Smooth muscle cell of the brain vasculature (primary cell): Measurements from ENCODE around the gene POLR2J2.
"Not testable (repeated sequence)": the region's sequence is repeated elsewhere in the genome, so short reads cannot be mapped to it uniquely, and the experiment has no call there.

Experiments used
- DNase-seq: peaks from one replicate; pipeline ENCODE4 v3.0.0-alpha.2; 2012; ENCODE audit warnings: low read depth, low spot score

Gene POLR2J2

DNA sequence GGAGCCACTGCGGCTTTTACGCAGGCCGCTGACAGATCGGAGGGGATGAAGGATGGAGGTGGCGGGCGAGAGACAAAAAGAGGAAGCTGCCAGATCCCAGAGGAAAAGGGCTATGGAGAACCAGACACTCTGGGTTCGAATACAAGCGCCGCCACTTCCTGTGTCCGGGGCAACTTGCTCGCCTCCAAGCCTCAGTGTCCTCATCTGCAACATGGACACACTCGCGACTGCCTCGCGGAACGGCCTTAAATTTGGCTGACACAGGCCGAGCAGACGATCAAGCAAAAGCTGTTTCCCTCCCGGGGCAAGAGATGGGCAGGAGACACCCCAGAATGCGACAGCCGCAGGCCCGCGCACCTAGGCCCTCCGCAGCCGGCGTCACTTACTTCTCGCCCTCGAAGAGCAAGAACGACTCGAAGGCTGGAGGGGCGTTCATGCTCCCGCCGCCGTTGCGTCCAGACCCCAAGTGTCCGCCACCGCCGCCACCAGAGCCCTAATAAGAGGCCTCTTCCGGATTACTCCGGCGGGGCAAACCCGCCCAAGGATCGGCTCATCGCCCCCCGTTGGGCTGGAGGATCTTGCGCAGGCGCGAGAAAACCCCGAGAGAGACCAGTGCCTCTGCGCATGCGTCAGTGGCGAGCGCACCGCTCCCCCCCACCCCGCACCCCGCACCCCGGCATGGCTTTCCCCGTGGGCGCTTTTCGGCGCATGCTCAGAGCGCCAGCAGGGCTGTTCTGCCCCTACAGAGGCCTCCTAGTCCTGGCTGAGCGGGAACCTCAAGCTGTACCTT lies at the start of gene POLR2J2:
Gene POLR2J2 (minus strand): TSS at position 498 of the 790 bp plus-strand sequence. CDS start 62 bp downstream, at position 436.
- DNase-seq = not testable (repeated sequence)

DNA sequence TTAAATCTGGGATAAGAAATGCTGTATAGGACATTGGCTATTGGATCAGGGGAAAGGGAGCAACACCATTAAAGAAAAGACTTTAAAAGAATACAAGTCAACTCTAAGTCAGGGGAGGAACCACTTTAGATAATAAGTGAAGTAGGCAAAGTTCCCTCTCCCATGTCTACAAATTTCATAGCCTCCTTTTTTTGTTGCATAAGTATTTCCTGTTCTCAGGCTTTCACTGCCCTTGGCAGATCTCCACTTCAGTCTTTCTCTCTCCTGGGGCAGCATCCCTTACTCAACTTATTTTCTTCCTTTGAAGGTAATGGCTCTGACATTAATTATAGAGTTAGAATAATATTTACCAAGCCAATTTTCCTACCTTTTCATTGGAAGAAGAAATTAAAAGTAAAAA lies 47.0 kb upstream of the POLR2J2 start:
- not testable (repeated sequence) for DNase-seq

DNA sequence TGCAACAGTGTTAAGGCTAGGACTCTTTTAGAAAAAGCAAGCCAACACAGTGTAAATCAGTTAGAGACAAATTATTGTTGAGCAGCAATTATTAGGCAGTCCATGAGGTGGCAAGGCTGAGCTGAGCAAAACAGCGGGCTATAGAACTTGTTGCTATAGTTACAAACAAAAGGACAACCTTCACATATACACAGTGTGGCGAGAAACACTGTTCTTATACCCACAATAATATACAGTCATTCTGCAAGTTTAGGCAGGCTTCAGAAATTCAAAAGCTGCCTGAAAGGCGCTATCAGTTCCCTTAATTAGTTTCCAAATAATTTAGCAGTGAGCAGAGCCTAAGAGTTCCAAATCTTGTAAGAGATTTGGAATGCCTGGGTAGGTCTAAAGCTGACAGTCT lies 44.3 kb upstream of the POLR2J2 start:
- not testable (repeated sequence) for DNase-seq

DNA sequence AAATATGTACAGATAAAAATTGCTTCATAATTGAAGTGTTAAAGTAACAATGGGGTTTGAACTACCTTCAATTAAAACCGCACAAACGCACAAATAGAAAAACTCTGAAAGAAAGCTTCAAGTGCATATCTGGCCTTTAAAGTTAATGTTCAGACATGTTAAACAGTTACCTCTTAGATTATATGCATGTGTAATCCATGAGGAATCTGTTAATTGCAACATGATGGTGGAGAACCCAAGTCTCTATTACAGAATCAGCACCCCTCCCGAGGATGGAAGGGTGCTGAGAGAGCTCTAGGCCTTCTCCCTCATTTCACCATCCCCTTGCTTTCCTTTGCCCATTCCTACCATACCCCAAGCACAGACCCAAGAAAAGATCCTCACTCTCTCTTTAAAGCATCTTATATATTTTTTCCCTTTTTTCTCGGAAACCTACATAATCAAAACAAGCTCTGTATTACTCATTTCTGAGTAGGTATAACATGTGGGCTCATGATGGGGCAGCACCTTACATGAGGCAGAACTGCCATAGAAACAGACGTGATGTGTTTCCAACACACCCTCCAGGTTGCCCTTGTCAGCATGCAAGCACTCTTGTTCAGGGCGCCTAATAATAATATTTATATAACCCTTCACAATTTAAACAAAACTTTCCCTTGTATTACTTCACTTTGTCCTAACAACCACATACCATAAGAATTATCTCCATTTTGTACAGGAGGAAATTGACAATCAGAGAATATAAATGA lies 43.5 kb upstream of the POLR2J2 start:
- DNase-seq = not testable (repeated sequence)

DNA sequence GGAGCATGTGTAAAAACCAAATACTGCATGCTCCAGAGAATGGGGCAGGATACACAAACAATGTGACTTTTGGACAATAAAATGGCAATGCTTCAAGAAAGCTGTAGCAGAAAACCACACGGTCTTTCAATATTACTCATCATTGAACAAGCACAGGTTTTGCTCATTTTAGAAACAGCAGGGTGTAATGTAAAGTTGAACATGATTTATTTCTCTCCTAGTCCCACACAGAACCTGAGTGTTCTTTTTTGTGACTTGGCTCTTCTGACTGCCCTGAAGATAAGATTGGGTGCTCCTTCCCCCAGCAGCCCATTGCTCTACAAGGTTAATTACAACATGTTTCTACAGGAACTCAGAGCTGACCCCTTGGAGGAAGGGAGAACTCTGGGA lies 42.2 kb upstream of the POLR2J2 start:
- DNase-seq = not testable (repeated sequence)

DNA sequence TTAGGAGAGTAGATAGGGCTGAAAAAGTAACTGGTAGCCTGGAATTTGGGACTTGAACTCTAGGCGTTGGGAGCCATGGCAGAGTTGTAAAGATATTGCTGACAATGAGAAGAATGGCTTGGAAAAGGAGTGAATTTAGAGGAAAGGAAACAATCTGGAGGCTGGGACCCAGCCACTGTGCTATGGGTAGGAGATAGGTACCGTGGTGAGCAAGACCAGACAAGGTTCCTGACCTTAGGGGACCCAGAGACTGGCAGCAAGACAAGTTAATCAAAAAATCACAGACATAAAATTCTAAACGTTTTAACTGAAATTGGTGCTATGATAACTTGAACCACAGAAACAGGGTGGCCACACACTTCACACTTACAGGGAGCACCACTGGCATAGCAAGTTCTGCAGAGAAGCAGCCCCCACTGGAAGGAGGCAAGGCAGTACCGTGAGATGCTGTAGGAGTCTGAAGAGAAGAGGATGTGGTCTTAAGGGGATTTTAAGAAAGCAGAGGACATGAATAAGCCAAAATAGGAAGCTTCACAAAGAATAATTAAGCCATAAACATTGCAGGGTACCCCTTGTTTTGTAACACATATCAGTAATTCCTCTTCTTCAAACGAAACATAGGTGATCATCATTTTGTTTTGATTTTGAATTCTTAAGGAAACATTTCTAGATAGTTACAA lies 41.7 kb upstream of the POLR2J2 start:
- not testable (repeated sequence) for DNase-seq

DNA sequence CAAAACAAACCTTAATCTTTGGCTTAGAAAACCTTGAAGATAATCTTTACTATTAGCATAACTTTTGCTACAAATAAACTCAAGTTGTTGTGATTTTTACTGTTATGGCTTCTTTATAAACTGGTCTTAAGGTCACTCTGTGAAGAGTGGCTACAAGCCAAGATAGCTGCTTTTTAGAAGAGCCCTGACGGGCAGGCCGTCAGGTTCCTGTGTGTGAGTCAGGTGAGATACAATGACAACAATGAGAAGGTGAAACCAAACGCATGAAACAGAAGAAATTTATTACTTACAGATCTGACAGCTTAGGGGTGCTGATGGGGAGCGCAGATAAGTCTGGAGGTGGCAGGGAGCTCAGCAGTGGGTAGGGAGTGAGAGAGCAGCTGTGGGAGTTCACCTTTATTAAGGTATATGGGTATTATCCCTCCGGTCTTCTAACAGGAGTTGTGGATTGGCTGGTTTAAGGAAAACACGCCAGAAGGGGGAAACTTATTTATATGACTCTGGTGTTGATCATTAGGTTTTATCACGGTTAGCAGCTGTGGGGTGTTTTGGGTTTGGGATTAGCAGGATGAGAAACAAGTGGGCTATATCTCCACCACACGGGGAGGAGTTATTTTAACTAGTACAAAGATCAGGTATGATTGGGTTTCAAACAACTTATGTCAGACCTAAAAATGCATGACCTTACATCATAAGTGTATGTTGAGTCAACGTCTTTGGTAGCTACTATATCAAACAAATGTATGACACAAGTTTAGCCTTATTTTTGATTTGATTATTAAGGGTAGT lies 27.7 kb upstream of the POLR2J2 start:
- DNase-seq = not testable (repeated sequence)

DNA sequence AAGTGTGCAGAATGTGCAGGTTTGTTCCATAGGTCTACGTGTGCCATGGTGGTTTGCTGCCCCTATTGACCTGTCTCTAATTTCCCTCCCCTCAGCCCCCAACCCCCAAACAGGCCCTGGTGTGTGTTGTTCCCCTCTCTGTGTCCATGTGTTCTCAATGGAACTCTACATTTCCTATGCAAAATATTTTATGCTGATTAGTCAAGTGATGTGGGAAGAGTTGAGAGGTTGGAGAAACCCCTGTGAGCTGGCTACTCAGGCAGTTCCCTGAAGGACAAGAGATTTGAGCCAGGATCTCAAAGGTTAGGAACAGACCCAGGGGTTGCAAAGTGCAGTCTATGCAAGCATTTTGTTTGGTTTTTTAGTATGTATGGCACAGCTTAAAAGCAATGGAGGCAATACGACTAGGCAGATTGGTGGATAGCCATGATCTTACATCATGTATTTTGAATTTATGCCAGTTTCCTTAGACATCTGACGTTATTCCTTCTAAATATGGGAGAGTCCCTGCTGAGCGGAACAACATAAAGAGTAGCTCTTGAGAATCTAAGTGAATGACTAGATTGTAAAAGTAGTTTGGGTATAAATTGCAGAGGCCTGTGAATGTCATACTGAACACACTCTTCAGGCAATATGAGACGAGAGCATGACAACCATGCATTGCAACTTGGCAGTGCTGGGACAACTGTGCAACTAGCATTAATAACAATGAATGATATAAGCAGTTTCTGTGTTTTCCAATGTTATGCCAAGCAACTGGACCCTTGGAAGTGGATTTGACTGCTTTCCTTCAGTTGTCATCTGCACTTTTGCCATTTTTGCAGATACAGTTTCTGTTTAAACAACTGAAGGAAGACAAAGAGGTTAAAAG lies 26.4 kb upstream of the POLR2J2 start:
- not testable (repeated sequence) for DNase-seq

DNA sequence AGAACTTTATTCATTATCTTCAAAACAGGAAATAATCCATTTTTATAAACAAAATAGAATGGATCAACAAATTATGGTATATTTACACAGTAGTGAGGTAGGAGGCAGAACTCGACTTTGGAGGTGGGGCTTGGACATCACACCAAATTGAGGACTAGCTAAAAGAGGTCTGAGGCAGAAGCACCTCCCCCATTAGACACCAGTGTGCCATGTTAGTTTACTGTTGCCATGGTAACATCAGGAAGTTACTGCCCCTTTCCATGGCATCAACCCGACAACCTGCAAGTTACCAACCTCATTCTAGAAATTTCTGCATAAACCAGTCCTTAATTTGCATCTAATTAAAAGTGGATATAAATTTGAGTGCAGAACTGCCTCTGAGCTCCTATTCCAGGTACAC lies 24.5 kb upstream of the POLR2J2 start:
- DNase-seq = not testable (repeated sequence)

DNA sequence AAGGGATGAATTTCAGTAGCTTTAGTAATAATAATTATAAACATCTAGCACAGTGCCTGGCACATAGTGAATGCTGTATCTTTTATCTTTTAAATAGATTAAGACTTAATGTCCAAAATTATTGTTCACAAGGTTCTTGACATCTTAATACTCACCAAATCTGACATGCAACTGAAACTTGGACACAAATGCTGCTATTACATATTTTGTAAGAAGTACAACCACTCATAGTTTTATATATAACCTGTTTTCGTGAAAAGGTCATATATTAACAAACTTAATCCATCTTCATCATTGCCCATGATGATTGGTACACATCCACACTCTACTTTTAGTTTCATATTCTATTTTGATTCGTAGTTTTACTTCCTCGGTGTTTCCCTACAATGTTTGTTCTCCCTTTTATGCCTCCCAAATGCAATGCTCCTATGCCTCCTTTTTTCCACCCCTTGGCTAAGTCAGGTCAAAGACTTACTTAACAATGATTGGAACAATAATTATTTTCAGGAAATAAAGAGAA lies 23.6 kb upstream of the POLR2J2 start:
- not testable (repeated sequence) for DNase-seq

DNA sequence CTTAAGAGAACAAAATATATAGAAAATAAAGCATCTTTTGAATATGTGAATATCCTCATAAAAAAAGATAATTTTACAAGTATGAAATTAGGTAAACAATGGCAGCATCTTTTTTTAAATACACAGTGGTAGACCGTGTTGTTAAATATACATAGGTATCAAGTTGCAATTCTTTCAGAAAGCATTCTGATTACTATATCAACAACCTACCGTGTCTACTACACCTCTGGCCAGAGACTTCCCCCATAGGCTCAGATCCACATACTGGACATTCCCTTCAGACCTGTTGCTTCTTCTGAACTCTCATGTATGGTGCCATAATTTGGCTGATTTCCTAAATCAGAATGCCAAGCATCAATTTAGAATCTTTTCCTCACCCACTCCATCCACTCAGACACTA lies 22.5 kb upstream of the POLR2J2 start:
- not testable (repeated sequence) for DNase-seq

DNA sequence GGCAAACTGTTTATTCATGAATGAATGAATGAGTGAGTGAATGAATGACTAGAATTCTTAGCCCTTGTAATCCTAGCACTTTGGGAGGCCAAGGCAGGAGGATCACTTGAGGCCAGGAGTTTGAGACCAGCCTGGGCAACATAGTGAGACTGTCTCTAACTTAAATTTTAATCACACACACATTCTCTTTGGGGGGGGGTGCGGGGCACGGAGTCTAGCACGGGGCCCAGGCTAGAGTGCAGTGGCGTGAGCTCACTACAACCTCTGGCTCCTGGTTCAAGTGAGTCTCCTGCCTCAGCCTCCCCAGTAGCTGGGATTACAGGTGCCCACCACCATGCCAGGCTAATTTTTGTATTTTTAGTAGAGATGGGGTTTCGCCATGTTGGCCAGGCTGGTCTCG lies 19.1 kb upstream of the POLR2J2 start:
- DNase-seq = not testable (repeated sequence)

DNA sequence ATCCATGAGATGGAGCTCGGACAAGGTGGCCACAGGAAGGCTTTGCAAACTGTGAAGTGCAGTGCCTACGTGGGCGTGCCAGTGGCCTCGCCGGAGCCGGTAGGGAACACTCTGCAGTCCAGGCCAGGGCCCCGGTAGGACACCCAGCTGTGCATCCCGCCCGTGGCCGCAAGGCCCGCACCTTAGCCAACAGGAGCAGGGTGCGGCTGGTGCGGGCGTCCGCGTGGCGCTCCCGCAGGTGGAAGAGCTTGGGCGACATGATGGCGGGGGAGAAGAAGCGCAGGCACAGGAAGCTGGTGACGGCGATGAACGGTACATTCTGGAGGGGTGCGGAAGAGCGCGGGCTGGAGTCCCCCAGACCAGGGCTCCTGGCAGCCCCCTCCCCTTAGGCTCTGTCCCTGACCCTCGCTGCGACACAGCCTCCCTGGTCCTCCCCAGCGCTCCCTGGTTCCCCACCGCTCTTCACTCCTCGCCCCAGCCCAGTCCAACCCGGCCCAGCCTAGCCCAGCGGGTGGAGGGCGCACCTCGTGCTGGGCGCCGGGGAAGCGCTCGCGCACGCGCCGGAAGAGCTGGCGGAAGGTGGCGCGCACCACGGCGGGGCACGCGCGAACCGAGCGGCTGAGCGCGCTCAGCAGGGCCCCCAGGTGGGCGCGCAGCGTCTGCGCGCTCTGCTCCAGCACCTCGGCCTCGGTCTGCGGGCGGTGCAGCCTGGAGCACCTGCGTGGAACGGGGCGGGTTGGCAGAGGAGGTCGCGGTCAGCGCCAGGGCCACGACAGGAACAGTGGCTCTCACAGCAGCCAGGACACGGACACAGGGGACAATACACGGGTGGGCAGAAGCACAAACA lies 18.2 kb upstream of the POLR2J2 start:
- not testable (repeated sequence) for DNase-seq

DNA sequence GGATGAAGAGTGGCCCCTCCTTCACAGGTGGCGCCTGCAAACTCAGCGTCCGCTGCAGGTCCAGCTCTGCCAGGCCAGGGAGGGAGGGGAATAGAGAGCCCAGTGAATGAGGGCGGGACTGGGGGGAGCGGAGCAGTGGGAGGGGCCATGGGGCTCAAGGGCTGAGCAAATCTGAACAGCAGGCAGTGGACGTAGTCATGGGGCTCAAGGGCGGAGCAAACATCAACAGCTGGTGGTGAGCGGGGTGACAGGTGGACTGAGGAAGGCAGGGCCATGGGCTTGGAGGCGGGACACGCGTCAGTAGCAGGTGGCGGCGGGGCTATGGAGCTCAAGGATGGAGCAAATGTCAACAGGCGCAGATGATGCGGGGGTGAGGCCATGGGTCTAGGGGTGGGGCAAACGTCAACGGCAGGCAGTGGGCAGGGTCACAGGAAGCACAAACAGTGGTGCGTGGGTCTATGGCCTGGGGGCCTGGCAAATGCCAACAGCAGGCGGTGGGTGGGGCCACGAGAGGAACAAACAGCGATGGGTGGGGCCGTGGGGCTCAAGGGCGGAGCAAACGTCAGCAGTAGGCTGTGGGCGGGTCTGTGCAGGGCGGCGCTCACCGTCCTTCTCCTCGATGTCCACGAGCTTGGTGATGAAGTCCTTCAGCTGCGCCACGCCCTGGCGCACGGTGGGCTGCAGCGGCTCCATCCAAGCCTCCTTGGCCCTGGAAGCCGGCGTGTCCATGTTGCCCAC lies 17.0 kb upstream of the POLR2J2 start:
- not testable (repeated sequence) for DNase-seq

DNA sequence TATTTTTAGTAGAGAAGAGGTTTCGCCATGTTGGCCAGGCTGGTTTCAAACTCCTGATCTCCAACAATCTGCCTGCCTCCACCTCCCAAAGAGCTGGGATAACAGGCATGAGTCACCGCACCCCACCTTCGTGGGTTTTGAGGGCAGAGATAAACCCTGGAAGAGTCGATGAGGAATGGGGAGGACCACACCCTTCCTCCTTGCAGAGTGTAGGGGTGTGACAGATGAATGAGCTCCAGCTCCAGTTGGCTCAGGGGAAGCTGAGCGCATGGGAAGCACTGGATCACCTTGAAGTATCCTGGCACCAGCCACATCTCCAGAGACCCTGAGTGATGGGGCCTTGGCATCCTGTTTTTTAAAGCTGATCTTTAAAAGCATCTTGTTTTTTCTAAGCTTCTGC lies 11.1 kb upstream of the POLR2J2 start:
- not testable (repeated sequence) for DNase-seq

DNA sequence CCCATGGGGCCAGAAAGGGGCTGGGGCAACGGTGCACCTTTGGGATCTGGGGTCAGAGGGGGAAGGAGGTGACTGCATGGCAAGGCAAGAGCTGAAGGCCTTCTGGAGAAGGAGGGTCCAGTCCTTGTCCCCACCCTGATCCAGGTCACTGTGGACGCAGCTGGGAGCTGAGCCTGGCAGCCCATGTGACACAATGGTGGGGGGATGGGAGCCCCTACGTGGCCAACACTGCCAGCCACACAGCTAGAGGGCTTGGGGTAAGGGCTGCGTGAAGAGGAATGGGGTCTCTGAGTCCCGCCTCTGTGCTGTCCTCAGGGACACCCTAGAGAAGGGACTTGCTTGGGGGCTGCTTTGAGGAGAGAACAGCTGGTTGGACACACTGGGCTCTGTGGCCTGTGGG lies 9.3 kb upstream of the POLR2J2 start:
- DNase-seq = not testable (repeated sequence)

DNA sequence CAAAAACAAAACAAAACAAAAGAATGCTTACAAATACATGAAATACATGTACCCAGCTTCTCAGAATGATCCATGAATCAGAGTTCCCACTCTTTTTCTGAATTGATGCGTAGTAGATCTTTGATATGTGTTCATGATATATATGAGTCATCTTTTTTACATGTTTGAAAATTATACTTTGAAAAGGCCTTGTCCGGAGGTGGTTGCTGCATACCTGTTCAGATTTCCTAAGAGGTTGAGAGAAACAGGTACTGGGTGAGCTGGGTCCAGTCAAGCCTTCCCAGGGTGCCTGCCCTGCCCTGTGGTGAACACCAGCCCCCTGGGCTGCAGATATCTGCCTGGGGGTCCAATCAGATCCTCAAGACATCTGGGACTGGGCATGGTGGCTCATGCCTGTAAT lies 4.1 kb upstream of the POLR2J2 start:
- not testable (repeated sequence) for DNase-seq

DNA sequence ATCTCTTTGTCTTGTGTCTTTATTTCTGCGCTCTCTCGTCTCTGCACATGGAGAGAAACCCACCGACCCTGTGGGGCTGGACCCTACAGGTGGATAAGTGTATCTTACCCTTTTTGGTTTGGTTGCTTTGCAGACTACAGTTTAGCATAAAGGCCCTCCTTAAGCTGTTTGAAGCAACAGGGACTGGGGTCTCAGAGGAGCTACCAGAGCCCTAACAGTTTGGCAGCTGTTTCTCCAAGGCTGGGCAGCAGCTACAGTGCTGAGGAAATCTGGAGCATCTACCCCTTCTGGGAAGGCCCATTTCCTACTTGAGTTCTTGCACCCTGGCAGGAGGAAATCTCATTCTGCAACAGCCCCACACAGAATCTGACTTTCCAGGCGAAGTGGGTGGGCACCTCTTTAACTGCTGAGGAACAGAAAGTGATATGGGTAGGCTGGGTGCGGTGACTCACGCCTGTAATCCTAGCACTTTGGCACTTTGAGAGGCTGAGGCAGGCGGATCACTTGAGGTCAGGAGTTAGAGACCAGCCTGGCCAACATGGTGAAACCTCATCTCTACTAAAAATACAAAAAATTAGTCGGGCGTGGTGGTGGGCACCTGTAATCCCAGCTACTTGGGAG lies 2.1 kb upstream of the POLR2J2 start:
- DNase-seq = not testable (repeated sequence)
